Activated CD8-positive, alpha-beta memory T cell treated with anti-CD3 and anti-CD28 coated beads for 1 hour (primary cell): ENCODE measurements around the gene MCFD2.
A peak's percentile ranks its signal among the peaks of the same experiment; 100 is the strongest.

ENCODE experiments used
- DNase-seq, 2 donors: peaks; one replicate each; pipeline ENCODE4 v3.0.0-alpha.2; 2020; ENCODE audit warnings: low read depth in 1 of 2; ENCODE audit errors: extremely low read depth in 1 of 2

MCFD2 gene

GRCh38 chr2:46915281-46915810, at the start of gene MCFD2:
Gene MCFD2 (minus strand): TSS chr2:46915806. CDS start chr2:46909171, 6,635 bp downstream.
- DNase-seq, result peak in 1 of 2 donors; percentile 3

GRCh38 chr2:46964835-46965560, 49.4 kb upstream of the MCFD2 start:
- DNase-seq, result no peak

- no peak for DNase-seq
These were observed 48.5 kb upstream of the MCFD2 start for GRCh38 chr2:46963941-46964673.

- no peak for DNase-seq
These were observed 47.6 kb upstream of the MCFD2 start for GRCh38 chr2:46963210-46963609.

- DNase-seq, result no peak
These were observed 47.1 kb upstream of the MCFD2 start for GRCh38 chr2:46962751-46963150.

GRCh38 chr2:46960618-46961017, 45.0 kb upstream of the MCFD2 start:
- DNase-seq, result no peak

GRCh38 chr2:46958431-46959017, 42.9 kb upstream of the MCFD2 start:
- no peak for DNase-seq

- no peak for DNase-seq
These were observed 41.5 kb upstream of the MCFD2 start for GRCh38 chr2:46956981-46957531.

GRCh38 chr2:46955764-46956163, 40.2 kb upstream of the MCFD2 start:
- DNase-seq, result no peak

- DNase-seq, result no peak
These were observed 39.5 kb upstream of the MCFD2 start for GRCh38 chr2:46954951-46955571.

- no peak for DNase-seq
These were observed 36.6 kb upstream of the MCFD2 start for GRCh38 chr2:46952171-46952570.

- DNase-seq, result no peak
These were observed 35.9 kb upstream of the MCFD2 start for GRCh38 chr2:46951290-46952064.

GRCh38 chr2:46950314-46950713, 34.7 kb upstream of the MCFD2 start:
- no peak for DNase-seq

- DNase-seq, result no peak
These were observed 32.2 kb upstream of the MCFD2 start for GRCh38 chr2:46947841-46948240.

- DNase-seq, result no peak
These were observed 30.1 kb upstream of the MCFD2 start for GRCh38 chr2:46945671-46946070.

- peak; percentile 9 to 18 for DNase-seq
These were observed 28.5 kb upstream of the MCFD2 start for GRCh38 chr2:46943881-46944798.

GRCh38 chr2:46942891-46943626, 27.5 kb upstream of the MCFD2 start:
- DNase-seq, result no peak

- DNase-seq, result peak; percentile 22 to 48
These were observed 26.5 kb upstream of the MCFD2 start for GRCh38 chr2:46942143-46942526.
